ENCODE results near the gene BMP7.

The BMP7 gene

DNA sequence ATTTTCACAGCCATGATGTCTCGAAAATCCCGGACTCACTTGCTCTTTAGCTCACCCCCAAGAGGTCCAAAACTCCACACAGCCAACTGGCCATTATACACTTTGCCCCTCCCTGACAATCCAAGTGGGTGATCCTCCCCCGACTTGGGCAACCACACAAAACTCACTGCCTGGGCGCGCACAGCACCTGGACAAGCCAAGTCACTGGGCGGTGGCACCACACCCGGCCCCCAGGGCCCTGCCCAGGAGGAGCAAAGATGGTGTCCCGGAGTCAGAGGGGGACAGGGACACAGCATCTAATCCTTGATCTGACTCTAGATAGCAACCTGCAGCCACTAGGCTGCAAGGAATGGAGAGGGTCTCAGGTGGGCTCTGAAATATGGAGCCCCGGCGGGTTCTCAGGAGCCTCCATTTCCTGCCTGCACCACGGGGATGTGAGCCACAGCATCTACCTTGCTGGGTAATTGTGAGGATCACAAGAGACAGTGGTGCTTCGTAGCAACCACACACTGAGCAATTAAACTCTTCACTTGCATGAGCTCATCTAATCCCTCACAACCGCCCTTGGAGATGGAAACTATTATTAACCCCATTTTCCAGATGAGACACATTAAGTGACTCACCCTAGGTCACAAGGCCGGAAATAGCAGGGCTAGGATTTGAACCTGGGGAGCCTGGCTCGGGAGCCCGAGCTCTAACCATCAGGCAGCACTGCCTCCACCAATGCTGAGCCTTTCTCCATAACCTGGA is 66.6 kb downstream of the BMP7 start:
- TF ChIP-seq, protein P1, sequence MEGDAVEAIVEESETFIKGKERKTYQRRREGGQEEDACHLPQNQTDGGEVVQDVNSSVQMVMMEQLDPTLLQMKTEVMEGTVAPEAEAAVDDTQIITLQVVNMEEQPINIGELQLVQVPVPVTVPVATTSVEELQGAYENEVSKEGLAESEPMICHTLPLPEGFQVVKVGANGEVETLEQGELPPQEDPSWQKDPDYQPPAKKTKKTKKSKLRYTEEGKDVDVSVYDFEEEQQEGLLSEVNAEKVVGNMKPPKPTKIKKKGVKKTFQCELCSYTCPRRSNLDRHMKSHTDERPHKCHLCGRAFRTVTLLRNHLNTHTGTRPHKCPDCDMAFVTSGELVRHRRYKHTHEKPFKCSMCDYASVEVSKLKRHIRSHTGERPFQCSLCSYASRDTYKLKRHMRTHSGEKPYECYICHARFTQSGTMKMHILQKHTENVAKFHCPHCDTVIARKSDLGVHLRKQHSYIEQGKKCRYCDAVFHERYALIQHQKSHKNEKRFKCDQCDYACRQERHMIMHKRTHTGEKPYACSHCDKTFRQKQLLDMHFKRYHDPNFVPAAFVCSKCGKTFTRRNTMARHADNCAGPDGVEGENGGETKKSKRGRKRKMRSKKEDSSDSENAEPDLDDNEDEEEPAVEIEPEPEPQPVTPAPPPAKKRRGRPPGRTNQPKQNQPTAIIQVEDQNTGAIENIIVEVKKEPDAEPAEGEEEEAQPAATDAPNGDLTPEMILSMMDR (IDR thresholded peaks at IDR 0.05): no peak

DNA sequence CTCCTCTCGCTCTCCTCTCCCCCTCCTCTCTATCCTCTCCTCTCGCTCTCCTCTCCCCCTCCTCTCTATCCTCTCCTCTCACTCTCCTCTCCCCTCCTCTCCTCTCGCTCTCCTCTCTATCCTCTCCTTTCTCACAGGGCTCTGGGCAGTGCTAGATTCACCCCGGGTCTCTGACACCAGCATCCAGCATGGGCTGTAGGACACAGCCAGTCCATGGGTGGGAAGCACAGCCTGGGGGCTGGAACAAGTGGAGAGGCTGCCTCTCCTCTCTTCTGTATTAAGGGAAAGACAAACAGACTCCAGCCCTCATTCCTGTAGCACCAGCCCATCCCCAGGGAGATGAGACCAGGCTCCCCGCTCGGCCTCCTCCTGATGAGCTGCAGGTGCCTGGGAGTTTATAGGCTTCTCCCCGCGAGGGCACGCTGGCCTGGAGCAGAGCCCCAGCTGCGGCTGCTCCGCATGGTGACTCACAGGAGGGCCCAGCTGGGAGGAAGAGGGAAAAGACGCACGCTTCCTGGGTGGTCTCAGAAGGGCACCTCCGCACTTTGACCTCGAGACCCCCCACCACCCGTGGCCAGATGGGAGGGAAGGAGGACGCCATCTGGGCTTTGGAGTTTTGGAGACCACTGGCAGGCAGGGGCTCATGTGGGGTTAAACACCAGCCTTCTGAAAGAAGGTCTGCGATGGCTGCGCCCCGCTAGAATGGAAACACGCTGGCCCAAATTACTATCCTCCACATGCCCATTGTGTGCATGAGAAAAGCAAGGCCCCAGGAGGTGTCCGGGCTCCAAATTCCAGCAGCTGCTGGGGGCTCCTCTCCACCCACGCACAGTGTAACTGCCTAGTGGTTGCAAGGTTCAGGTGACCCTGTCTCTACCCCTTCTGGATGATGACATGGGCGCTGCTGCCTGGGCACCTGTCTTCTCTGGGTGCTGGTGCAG is 68.0 kb downstream of the BMP7 start:
- TF ChIP-seq, protein P1 (IDR thresholded peaks at IDR 0.05): no peak

DNA sequence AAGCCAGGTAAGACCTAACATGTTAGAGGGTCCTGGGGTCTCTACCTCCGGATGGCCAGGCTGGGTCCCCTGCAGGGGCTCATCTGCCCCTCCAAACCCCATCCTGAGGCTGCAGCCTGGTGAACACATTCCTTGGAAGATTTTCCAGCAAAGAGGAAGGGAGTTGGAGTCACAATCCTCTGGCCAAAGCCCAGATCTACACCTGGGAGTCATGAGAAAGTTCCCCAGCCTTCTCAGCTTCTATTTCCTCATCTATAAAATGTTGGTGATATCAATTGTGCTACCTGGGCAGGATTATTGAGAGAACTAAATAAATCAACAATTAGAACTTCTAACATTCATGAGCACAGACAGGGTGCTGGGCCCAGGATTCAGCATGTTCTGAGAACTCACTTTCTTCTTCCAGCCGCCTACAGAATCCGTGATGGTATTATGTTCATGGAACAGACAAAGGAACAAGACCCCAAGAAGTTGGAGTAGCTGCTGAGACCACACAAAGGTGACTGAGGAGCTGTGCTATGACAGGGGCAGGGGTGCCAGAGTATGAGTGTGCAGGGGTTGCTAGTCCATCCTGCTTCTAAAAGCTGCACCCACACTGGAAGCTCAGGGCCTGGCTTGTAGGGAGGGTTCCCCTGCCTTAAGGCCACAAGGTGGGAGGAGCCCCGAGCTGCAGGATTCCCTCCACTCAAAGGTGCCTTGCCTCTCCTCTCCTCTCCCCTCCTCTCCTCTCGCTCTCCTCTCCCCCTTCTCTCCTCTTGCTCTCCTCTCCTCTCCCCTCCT is 68.9 kb downstream of the BMP7 start:
- TF ChIP-seq, protein P1 (IDR thresholded peaks at IDR 0.05): no peak

DNA sequence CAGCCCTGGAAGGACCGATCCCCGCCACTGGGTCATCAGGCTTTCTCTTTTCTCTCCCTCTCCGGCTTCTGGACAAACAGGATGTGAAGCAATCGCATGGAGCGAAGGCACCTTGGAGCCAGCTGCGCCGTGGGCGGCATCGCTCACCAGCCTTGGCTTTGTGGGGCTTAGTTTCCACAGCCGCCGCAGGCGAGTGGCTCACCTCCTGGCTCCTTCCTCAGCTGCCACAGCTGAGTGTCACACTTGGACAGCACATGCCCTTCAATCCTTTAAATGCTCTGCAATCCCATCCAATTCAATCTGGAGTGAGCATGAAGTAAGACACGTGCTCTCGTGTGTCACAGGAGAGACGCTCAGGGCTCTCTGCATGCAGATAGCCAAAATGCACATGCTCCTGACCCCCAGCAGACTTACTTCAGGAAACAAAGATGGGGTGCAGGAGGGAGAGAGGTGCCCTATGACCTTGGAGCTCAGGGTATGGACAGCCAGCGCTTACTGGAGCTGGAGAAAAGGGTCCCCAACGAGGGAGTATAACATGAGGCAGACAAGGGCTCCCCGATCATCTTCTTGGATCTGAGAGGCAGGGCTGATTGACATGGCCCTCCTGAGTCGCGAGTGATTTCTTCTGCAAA is 70.9 kb downstream of the BMP7 start:
- TF ChIP-seq, protein P1 (IDR thresholded peaks at IDR 0.05): no peak

DNA sequence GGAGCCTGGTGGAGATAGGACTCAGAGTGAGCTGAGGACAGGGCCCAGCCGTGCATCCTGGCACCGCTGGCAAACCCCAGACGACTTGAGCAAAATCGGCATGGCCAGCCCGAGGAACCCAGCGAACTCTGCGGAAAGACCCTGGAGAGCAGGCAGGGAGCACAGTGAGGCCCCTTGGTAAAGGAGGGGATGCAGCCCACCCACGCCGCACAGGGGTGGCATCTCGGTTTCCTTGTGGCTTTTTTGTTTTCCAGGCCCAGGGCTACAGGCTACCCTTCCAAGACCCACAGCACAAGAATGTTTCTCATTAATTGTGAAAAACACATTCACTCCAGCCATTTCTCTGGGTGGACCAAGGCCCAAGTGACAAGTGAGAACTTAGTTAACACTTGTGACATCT is 71.4 kb downstream of the BMP7 start:
- TF ChIP-seq, protein P1 (IDR thresholded peaks at IDR 0.05): no peak

DNA sequence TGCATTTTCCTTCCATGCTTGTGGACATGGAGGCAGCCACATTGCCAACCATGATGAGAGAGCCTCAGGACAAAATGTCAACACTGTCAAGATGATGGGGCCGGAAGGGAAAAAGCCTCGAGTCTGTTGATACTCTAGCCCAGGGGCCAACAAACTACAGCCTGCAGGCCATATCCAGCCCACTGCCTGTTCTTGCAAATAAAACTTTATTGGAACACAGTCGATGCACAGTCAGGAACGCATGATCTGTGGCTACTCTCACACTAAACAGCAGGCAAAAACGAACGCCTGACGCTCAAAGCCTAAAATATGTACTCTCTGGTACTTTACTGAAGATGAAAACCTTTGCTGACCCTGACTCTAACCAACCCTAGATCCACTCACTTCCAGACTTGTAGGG is 72.3 kb downstream of the BMP7 start:
- TF ChIP-seq, protein P1 (IDR thresholded peaks at IDR 0.05): no peak

DNA sequence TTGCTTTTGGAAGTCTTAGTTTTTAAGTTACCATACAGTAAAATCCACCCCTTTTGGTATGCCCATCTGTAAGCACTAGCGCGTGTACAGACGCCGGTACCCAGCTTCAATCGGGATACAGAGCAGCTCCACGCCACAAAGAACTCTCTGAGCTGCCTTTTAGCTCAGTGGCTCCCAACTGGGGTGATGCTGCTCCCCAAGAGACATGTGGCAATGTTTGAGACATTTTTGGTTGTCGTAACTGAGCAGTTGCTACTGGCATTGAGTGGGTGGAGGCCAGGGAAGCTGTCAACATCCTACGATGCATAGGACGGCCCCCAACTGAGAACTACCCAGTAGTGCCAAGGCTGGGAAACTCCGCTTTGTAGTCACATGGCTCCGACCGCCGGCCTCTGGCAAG is 73.3 kb downstream of the BMP7 start:
- TF ChIP-seq, protein P1 (IDR thresholded peaks at IDR 0.05): no peak

Data from LNCAP (cell line).